Fibroblast of skin of left biceps (primary cell): Measurements from ENCODE around the gene TNFRSF25.

Experiments
- DNase-seq, 2 experiments: peaks; one replicate each; pipeline ENCODE4 v3.0.0-alpha.2; 2013; ENCODE audit warnings: low read depth in 2 of 2

Gene TNFRSF25

GRCh38 chr1:6416906-6417305 lies 49.1 kb downstream of the TNFRSF25 start:
- DNase-seq = no peak

- DNase-seq = no peak
These were observed 49.7 kb downstream of the TNFRSF25 start for GRCh38 chr1:6416295-6416656.

GRCh38 chr1:6414881-6415626 lies 50.9 kb downstream of the TNFRSF25 start:
- DNase-seq = no peak

GRCh38 chr1:6414443-6414844 lies 51.5 kb downstream of the TNFRSF25 start:
- no peak for DNase-seq

GRCh38 chr1:6412896-6413295 lies 53.1 kb downstream of the TNFRSF25 start:
- DNase-seq = no peak
